Activated T-cell treated with anti-CD3 and anti-CD28 coated beads, Interleukin-2, amount 50 U/mL, for 24 hours (primary cell): ENCODE results near the gene AHRR.
"Not testable (repeated sequence)": the region's sequence is repeated elsewhere in the genome, so short reads cannot be mapped to it uniquely, and the experiment has no call there.

Experiments
- DNase-seq: peaks from one replicate; pipeline ENCODE4 v3.0.0-alpha.2; 2020
- H3K27ac Mint-ChIP-seq: 2 replicates; pipeline ENCODE4 v1.8.0; 2020; ENCODE audit warnings: mild to moderate bottlenecking, mixed read lengths
- H3K27me3 Mint-ChIP-seq: 2 replicates; pipeline ENCODE4 v1.8.0; 2020; ENCODE audit warnings: mixed read lengths
- H3K36me3 Mint-ChIP-seq: 2 replicates; pipeline ENCODE4 v1.8.0; 2020; ENCODE audit warnings: low read depth, mixed read lengths
- H3K4me1 Mint-ChIP-seq: 2 replicates; pipeline ENCODE4 v1.8.0; 2020; ENCODE audit warnings: low read depth, mixed read lengths
- H3K4me3 Mint-ChIP-seq: 2 replicates; pipeline ENCODE4 v1.8.0; 2020; ENCODE audit warnings: mild to moderate bottlenecking, moderate library complexity, mixed read lengths
- H3K9me3 Mint-ChIP-seq: 2 replicates; pipeline ENCODE4 v1.8.0; 2020; ENCODE audit warnings: mixed read lengths

AHRR gene

DNA sequence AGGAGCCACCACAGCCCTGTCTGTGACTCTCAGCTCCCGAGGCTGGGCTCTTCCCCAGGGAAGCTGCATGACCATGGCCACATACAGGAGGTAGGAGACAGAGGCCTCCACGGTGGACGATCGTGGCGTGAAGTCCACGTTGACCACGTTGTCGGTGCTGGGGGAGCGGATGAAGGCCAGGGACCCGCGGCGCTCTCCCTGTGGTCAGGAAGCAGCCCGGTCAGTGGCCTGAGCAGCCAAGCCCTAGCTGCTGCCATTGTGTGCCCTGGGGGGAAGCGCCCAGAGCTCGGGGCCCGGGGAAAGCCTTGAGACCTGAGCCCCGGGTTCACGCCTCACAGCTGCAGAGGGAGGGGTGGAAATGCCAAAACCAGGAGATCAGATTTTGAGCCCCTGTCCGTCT lies 155.7 kb downstream of the AHRR start:
- Mint-ChIP-seq H3K27me3 (peaks cover 27% of the 10 kb centered on the region), H3K9me3 (no peaks in the 10 kb centered on the region), H3K27ac (no peak overlapping the region), H3K4me1 (peaks cover 4% of the 10 kb centered on the region), H3K36me3 (peaks cover 2% of the 10 kb centered on the region), H3K4me3 (no peak overlapping the region)
- DNase-seq = no peak

DNA sequence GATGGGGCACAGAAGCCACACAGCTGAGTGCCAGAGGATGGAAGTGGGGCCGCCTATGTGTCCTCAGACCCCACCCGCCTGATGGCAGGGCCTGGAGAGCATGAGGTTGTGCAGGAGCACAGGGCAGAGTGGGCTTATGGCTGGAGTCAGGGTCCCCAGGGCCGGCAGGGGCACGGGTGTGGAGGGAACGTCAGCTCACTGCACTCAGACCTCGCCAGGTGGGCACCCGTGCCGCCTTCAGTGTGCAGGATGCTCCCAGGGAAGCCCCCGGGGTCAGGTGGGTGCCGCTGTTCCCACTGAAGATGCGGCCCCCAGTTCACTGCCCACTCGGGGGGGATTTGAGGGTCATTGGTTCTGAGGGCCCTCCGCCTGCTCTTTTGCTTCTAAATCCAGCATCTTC lies 156.4 kb downstream of the AHRR start:
- no peak overlapping the region for H3K4me3 Mint-ChIP-seq
- no peak for DNase-seq
- H3K27ac Mint-ChIP-seq = no peak overlapping the region
- H3K27me3 Mint-ChIP-seq = peaks cover 27% of the 10 kb centered on the region
- H3K9me3 Mint-ChIP-seq = no peaks in the 10 kb centered on the region
- H3K4me1 Mint-ChIP-seq = peaks cover 4% of the 10 kb centered on the region
- H3K36me3 Mint-ChIP-seq = peaks cover 2% of the 10 kb centered on the region

DNA sequence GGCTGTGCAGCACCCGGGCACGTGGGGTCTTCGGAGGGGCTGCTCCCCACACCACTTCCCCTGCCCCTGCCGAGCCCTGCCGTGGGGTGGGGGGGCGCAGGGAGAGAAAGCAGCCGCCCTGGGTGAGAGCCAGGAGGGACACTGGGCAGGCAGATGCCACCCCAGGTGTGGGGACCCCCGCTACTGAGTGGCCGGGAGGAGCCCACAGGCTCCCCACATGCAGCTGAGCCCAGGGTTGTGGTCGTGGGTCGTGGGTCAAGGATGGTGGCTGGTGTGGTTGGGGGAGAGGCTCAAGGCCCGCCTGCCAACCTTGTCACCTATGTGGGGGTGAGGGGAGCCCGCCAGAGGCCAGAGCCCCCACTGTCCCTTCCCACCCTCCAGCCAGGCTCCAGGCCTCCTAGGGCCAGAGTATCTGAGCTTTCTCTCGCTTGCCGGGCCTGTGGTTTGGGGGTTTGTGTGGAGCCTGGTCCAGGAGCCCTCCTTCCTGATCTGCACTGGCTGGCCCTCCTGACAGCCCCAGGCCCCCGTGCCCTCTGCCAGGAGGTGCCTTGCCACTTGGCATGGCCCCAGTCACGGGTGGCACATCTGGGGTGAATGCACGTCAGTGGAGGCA lies 157.0 kb downstream of the AHRR start:
- Mint-ChIP-seq H3K36me3 (peaks cover 2% of the 10 kb centered on the region), H3K9me3 (no peaks in the 10 kb centered on the region), H3K27me3 (peaks cover 27% of the 10 kb centered on the region), H3K27ac (no peak overlapping the region), H3K4me1 (peaks cover 4% of the 10 kb centered on the region), H3K4me3 (no peak overlapping the region)
- DNase-seq = no peak

DNA sequence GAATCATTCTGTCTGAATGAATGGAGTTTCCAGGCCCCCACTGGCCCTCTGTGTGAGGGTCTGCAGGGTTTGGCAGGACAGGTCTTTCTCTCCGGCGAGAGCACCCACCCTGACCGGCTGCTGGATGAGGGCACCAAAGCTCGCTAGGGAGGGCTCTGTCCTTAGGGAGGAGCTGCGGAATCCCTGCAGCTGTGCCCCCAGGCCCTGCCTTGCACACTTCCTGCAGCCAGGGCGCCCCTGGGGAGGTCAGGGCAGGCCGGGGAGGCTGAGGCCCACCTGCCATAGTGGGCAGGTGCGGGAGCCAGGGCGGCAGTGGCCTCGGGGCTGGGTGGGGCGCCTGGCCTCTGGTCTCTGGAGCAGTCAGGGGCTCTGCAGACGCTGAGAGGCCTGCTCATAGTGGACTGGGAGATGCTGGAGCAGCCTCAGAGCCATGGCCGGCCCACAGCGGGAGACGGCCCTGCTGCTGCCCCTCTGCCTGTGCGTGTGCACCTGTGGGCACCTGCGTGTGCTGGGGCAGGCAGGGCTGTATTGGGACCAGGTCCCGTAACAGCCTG lies 157.5 kb downstream of the AHRR start:
- Mint-ChIP-seq H3K27ac (no peak overlapping the region), H3K36me3 (peaks cover 2% of the 10 kb centered on the region), H3K4me1 (peaks cover 3% of the 10 kb centered on the region), H3K27me3 (peaks cover 27% of the 10 kb centered on the region), H3K9me3 (no peaks in the 10 kb centered on the region), H3K4me3 (no peak overlapping the region)
- no peak for DNase-seq

DNA sequence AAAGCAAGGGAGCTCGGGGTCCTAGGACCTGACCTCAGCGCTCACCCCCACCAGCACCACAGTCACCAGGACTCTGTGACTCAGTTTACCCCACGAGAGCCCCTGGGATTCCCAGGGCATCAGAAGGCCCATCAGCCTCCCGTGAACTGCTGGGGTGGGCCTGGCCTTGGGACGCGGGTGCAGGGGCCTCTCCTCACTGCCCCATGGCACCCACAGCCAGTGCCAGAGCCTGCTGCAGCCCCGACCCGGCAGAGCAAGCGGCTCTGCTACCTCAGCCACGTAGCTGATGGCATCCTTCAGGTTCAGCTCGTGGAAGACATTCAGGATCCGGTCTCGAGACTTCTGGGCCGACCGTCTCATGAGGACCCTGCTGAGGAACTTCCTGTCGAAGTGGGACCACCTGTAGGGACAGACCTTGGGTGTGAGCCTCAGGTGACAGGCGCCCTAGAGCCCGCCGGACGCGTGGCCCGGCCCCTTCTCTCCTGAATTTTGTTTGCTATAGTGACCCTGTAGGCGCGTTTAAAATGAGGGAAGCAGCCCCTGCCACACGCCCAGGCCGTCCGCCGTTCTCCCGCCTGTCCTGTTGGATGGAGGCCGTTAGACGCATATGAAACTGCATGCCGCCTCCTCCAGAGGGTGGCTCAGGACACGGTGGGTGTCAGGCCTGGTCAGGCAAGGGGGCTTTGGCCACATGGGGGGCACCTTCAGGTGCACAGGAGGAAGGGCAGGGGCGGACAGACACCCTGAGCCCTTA lies 158.2 kb downstream of the AHRR start:
- no peaks in the 10 kb centered on the region for H3K9me3 Mint-ChIP-seq
- peaks cover 28% of the 10 kb centered on the region for H3K27me3 Mint-ChIP-seq
- DNase-seq = no peak
- peaks cover 2% of the 10 kb centered on the region for H3K36me3 Mint-ChIP-seq
- H3K27ac Mint-ChIP-seq = no peak overlapping the region
- H3K4me3 Mint-ChIP-seq = no peak overlapping the region
- H3K4me1 Mint-ChIP-seq = peaks cover 3% of the 10 kb centered on the region

DNA sequence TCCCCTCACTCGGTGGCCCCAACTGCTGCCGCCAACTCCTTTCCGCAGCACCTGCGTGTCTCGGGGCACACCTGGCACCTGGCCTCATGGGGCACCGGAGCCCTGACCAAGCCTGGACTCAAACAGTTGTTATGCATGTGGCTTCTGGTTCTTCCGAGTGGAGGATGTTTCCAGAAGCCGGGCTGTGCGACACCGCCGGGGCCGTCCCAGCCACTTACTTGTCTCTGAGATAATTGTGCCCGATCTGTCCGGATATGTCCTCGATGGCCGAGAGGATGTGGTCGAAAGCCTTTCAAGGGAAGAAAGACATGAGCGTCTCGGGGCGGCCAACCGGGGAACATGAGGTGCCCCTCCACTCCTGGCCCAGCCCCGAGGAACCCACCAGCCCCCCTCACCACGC lies 159.8 kb downstream of the AHRR start:
- DNase-seq = no peak
- Mint-ChIP-seq H3K27ac (no peak overlapping the region), H3K36me3 (no peaks in the 10 kb centered on the region), H3K27me3 (peaks cover 32% of the 10 kb centered on the region), H3K4me3 (no peak overlapping the region), H3K9me3 (no peaks in the 10 kb centered on the region), H3K4me1 (peaks cover 11% of the 10 kb centered on the region)

DNA sequence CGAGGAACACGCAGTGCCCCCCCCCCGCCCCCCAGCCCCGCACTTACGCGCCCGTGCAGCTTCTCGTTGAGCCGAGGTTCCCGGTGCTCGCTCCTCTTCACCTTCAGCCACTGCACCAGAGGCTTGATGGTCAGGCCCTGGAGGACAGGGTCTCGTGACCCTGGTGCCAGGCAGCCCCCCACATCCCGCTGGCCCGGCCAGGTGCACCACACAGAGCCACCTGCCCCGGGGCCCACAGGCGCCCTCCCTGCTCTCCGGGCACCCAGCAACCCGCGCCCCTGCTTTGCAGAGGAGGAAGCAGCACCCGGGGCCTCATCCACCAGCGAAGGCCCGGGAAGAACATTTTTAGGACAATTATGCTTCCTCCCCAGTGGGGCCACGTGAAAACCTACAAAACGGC lies 160.5 kb downstream of the AHRR start:
- H3K9me3 Mint-ChIP-seq = no peaks in the 10 kb centered on the region
- no peak for DNase-seq
- H3K27me3 Mint-ChIP-seq = peaks cover 29% of the 10 kb centered on the region
- no peak overlapping the region for H3K4me3 Mint-ChIP-seq
- H3K27ac Mint-ChIP-seq = no peak overlapping the region
- no peaks in the 10 kb centered on the region for H3K36me3 Mint-ChIP-seq
- H3K4me1 Mint-ChIP-seq = peaks cover 13% of the 10 kb centered on the region

DNA sequence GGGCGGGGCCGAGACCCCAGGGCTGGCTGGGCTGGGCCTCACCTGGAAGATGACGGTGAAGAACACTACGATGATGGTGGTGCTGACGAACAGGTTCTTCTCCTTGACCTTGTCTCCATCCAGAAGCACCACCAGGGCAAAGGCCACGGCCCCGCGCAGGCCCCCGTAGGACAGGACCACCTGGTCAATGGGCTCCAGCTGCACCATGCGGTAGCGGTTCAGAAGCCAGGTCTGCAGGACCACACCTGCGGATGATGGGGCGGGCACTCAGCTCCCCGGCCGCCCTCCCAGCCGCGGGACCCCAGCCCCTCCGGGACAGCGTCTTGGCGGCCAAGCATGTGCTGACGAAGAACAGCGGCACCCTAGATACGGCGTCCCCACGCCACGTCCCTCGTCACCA lies 161.0 kb downstream of the AHRR start:
- Mint-ChIP-seq H3K27me3 (peaks cover 26% of the 10 kb centered on the region), H3K4me3 (no peak overlapping the region)
- DNase-seq = no peak

DNA sequence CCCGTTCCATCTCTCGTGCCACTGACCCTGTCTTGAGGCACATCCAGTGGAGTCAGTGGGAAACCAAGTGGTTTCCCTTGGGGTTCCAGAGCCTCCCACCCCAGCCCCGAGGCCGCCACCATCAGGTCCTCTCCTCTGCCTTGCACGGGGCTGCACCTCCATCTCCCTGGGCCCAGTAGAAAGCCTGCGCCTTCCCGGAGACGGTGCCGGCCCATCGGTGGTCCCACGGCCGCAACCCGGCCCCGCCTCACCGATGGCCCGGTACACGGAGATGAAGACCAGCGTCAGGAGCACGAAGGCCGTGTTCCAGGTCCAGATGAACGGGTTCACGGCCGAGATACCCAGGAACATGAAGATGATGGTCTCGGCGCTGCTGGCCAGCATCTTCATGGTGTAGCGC lies 161.5 kb downstream of the AHRR start:
- Mint-ChIP-seq H3K27me3 (peaks cover 22% of the 10 kb centered on the region), H3K4me1 (peaks cover 13% of the 10 kb centered on the region), H3K27ac (no peak overlapping the region), H3K36me3 (no peaks in the 10 kb centered on the region), H3K9me3 (no peaks in the 10 kb centered on the region), H3K4me3 (no peak overlapping the region)
- DNase-seq = no peak

More for the DNA sequence above, 161.0 kb downstream of the AHRR start:
- no peaks in the 10 kb centered on the region for H3K9me3 Mint-ChIP-seq
- H3K36me3 Mint-ChIP-seq = no peaks in the 10 kb centered on the region
- peaks cover 13% of the 10 kb centered on the region for H3K4me1 Mint-ChIP-seq
- H3K27ac Mint-ChIP-seq = no peak overlapping the region

DNA sequence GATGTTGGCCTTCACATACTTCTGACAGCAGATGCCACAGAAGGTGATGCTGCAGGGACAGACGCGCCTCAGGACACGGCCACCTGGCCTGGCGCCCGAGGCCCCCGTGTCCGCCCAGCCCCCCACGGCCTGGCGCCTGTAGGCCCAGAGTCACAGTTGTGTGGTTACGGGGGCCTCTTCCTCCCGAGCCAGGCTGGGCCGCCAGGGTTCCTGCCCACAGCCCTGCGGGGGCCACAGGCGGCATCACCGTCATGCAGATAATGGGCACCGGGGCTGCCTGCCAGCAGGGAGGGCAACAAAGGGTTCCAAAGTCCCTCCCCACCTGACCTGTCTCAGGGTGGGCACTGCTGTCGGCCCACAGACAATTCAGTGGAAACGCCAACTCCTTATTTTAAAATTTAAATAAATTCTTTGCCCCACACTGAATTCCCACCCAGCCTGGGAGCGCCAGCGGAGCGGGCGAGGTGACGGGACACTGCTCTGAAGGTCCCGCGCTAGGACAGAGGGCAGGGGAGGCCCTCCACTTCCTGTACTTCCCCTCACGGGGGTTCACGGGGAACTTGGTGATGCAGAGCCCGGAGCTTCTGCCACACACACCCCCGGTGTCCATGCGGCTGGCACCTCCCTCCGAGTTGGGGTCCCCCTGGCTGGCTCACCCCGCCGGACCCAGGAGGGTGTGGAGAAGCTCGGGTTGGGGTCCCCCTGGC lies 162.1 kb downstream of the AHRR start:
- Mint-ChIP-seq H3K4me1 (peaks cover 13% of the 10 kb centered on the region), H3K4me3 (no peak overlapping the region), H3K27ac (no peak overlapping the region), H3K36me3 (no peaks in the 10 kb centered on the region), H3K27me3 (peaks cover 22% of the 10 kb centered on the region), H3K9me3 (no peaks in the 10 kb centered on the region)
- no peak for DNase-seq

DNA sequence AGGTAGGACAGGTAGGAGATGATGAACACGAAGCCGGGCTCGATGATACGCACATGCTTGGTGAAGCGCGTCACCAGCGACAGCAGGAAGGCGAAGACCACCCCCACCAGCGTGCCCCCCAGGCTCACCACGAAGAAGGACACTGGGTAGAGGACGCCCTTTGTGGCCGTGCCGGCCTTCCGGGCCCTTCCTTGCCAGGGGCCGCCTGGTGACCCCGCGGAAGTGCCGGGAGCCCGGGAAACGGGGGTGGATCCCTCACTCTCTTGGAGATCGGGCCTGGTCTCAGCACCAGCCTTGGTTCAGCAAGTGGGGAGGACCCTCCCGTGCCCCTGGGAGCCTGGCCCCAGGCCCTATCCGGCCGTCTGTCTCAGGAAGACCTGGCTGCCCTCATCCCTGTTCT lies 163.0 kb downstream of the AHRR start:
- no peak for DNase-seq
- H3K9me3 Mint-ChIP-seq = no peaks in the 10 kb centered on the region
- H3K4me3 Mint-ChIP-seq = no peak overlapping the region
- H3K27ac Mint-ChIP-seq = no peak overlapping the region
- H3K36me3 Mint-ChIP-seq = no peaks in the 10 kb centered on the region
- H3K27me3 Mint-ChIP-seq = peaks cover 22% of the 10 kb centered on the region
- H3K4me1 Mint-ChIP-seq = peaks cover 13% of the 10 kb centered on the region

DNA sequence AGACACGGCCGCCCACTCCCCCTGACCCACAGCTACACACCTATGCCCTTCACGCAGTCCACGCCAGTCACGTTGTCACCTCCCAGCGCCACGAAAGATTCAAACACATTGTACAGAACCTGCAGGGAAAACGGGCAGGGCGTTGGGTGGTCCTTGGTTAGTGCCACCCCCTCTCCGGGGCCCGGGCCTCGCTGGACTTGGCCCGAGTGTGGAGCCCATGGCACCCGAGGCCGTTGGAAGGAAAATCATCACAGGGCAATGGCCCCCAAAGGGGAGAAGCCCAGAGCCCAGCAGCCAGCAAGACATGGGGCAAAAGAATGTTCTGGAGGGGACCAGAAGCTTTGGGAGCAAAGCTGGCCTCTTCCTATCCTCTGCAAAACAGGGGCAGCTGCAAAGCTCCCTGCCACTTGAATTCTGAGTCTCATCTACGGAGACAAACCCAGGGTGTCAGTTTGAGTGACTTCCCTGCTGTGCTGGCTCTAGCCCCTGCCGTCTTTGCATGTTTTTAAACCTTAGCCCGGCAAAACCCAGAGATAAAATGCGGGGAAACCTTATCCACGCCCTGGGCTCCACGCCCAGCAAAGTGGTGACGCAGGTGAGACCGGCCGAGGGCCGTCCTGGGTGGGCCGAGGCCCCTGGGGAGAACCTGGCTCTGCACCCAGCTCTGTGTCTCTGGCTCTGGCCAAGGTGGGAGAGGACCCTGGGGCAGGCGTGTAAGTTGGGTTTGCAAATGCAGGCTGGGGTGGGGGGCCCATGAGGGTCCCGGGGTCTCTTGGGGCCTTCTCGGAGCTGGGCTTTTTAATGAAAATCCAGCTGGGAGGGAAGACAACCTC lies 163.8 kb downstream of the AHRR start:
- Mint-ChIP-seq H3K4me3 (no peak overlapping the region), H3K27ac (no peak overlapping the region), H3K4me1 (peaks cover 13% of the 10 kb centered on the region), H3K27me3 (peaks cover 17% of the 10 kb centered on the region), H3K36me3 (no peaks in the 10 kb centered on the region), H3K9me3 (no peaks in the 10 kb centered on the region)
- DNase-seq = no peak

DNA sequence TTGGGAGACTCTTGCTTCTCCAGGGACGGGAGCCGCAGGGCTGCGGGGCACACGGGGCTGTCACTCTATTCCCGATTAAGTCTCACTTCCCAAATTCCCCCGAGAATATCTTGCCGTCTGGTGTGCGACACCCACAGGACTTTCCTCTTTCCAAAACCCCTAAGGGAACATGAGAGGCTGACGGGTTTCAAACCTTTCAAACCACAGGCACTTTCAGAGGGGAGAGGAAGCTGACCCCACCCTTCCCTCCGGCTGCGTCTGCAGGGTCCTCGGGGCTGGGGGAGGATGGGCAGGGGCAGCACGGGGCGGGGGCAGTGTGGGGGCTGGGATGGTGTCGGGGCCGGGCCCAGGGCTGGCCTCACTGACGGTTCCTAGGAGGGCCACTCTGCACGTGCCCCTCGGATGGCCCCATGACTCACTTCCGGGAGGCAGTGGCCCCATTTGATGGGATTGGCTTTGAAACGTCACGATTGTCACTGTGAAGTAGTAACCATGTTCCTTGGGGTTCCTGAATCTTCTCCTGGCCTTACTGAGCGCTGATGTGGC lies 164.5 kb downstream of the AHRR start:
- no peak for DNase-seq
- Mint-ChIP-seq H3K36me3 (no peaks in the 10 kb centered on the region), H3K4me1 (peaks cover 13% of the 10 kb centered on the region), H3K27me3 (peaks cover 14% of the 10 kb centered on the region), H3K27ac (no peak overlapping the region), H3K9me3 (no peaks in the 10 kb centered on the region), H3K4me3 (no peak overlapping the region)

DNA sequence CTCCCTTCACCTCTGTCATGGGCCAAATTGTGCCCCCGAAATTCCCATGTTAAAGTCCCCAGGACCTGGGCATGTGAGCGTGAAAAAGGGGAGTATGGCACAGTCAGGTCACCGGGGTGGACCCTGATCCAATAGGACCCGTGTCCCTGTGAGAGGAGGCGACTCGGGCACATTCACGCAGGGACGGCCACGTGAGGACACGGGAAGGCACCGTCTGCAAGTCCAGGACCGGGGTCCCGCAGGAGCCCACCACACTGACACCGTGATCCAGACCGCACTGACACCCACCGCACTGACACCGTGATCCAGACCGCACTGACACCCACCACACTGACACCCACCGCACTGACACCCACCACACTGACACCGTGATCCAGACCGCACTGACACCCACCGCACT lies 165.1 kb downstream of the AHRR start:
- not testable (repeated sequence) for DNase-seq, H3K27ac Mint-ChIP-seq, H3K9me3 Mint-ChIP-seq, H3K4me3 Mint-ChIP-seq, H3K36me3 Mint-ChIP-seq, H3K27me3 Mint-ChIP-seq
- peaks cover 13% of the 10 kb centered on the region for H3K4me1 Mint-ChIP-seq
